ENCODE data around the gene CHMP2A. TPM values are rescaled to one million over a fixed set of nuclear protein-coding genes. Genes with fewer than 3 reads are reported as not detected.
"Not testable (repeated sequence)": the region's sequence is repeated elsewhere in the genome, so short reads cannot be mapped to it uniquely, and the experiment has no call there.

The CHMP2A gene
- total RNA-seq (2014; rRNA removed; shearing (Covaris generic)): 40.1 and 44.9 TPM in 2 replicates

- no peaks in the 10 kb centered on the region for H3K9me3 ChIP-seq (replicated peaks)
- peak within 1 kb of the TSS; percentile 32; the same call in 1 of the 2 replicates for H3K27ac ChIP-seq
- peak within 1 kb of the TSS; percentile 60 for H3K4me3 ChIP-seq
- peak; percentile 95 to 97 for DNase-seq
- no peaks in the 10 kb centered on the region for H3K27me3 ChIP-seq
- H3K36me3 ChIP-seq: peaks cover 40% of the 10 kb centered on the region
- peaks cover under 1% of the 10 kb centered on the region; the same call in 1 of the 2 replicates for H3K4me1 ChIP-seq
Measured at GRCh38 chr19:58554494-58555368, at the start of gene CHMP2A. Gene CHMP2A, minus strand, starts transcription at chr19:58555105. Its CDS starts 893 bp downstream, at chr19:58554212.

- Histone ChIP-seq H3K27ac (no peak overlapping the region), H3K4me1 (no peaks in the 10 kb centered on the region), H3K4me3 (no peak overlapping the region), H3K36me3 (no peaks in the 10 kb centered on the region), H3K9me3 (replicated peaks) (no peaks in the 10 kb centered on the region), H3K27me3 (no peaks in the 10 kb centered on the region)
- DNase-seq: no peak
Measured at GRCh38 chr19:58586133-58586765, 31.3 kb upstream of the CHMP2A start.

- Histone ChIP-seq H3K27me3 (no peaks in the 10 kb centered on the region), H3K36me3 (no peaks in the 10 kb centered on the region), H3K27ac (no peak overlapping the region), H3K4me3 (no peak overlapping the region), H3K4me1 (no peaks in the 10 kb centered on the region), H3K9me3 (replicated peaks) (no peaks in the 10 kb centered on the region)
- no peak for DNase-seq
Measured at GRCh38 chr19:58585442-58586132, 30.7 kb upstream of the CHMP2A start.

GRCh38 chr19:58584498-58585441, 29.9 kb upstream of the CHMP2A start:
- Histone ChIP-seq H3K4me1 (no peaks in the 10 kb centered on the region), H3K36me3 (no peaks in the 10 kb centered on the region), H3K27ac (no peak overlapping the region), H3K9me3 (replicated peaks) (no peaks in the 10 kb centered on the region), H3K27me3 (no peaks in the 10 kb centered on the region), H3K4me3 (no peak overlapping the region)
- no peak for DNase-seq

- Histone ChIP-seq H3K27ac (no peak overlapping the region), H3K27me3 (no peaks in the 10 kb centered on the region), H3K36me3 (no peaks in the 10 kb centered on the region), H3K9me3 (replicated peaks) (no peaks in the 10 kb centered on the region), H3K4me1 (no peaks in the 10 kb centered on the region), H3K4me3 (no peak overlapping the region)
- no peak for DNase-seq
Measured at GRCh38 chr19:58582985-58583384, 28.1 kb upstream of the CHMP2A start.

GRCh38 chr19:58581227-58582141, 26.6 kb upstream of the CHMP2A start:
- no peak for DNase-seq

GRCh38 chr19:58579473-58580142, 24.7 kb upstream of the CHMP2A start:
- no peaks in the 10 kb centered on the region for H3K36me3 ChIP-seq
- H3K4me3 ChIP-seq: no peak overlapping the region
- H3K27me3 ChIP-seq: no peaks in the 10 kb centered on the region
- no peak overlapping the region for H3K27ac ChIP-seq
- no peaks in the 10 kb centered on the region for H3K9me3 ChIP-seq (replicated peaks)
- DNase-seq: no peak
- 0 out of 2 replicates have a peak, but pooled peaks cover under 1% of the 10 kb centered on the region for H3K4me1 ChIP-seq

More at GRCh38 chr19:58581227-58582141, 26.6 kb upstream of the CHMP2A start:
- no peak overlapping the region for H3K27ac ChIP-seq
- H3K36me3 ChIP-seq: no peaks in the 10 kb centered on the region
- H3K4me1 ChIP-seq: no peaks in the 10 kb centered on the region
- H3K9me3 ChIP-seq (replicated peaks): no peaks in the 10 kb centered on the region
- no peak overlapping the region for H3K4me3 ChIP-seq
- no peaks in the 10 kb centered on the region for H3K27me3 ChIP-seq

- no peaks in the 10 kb centered on the region for H3K27me3 ChIP-seq
- no peak for DNase-seq
- no peak overlapping the region for H3K27ac ChIP-seq
- no peak overlapping the region for H3K4me3 ChIP-seq
- no peaks in the 10 kb centered on the region for H3K36me3 ChIP-seq
- no peaks in the 10 kb centered on the region for H3K9me3 ChIP-seq (replicated peaks)
- H3K4me1 ChIP-seq: 0 out of 2 replicates have a peak, but pooled peaks cover 3% of the 10 kb centered on the region
Measured at GRCh38 chr19:58578012-58578925, 23.4 kb upstream of the CHMP2A start.

- not testable (repeated sequence) for DNase-seq; H3K4me1 ChIP-seq; H3K27ac ChIP-seq; H3K4me3 ChIP-seq; H3K27me3 ChIP-seq; H3K36me3 ChIP-seq; H3K9me3 ChIP-seq (replicated peaks)
Measured at GRCh38 chr19:58577581-58577980, 22.7 kb upstream of the CHMP2A start.

- H3K36me3 ChIP-seq: no peaks in the 10 kb centered on the region
- H3K4me3 ChIP-seq: peak overlapping the region; percentile 78
- H3K9me3 ChIP-seq (replicated peaks): no peaks in the 10 kb centered on the region
- DNase-seq: peak; percentile 83 to 92
- H3K27me3 ChIP-seq: no peaks in the 10 kb centered on the region
- H3K27ac ChIP-seq: peak overlapping the region; percentile 44
- H3K4me1 ChIP-seq: 0 out of 2 replicates have a peak, but pooled peaks cover 3% of the 10 kb centered on the region
Measured at GRCh38 chr19:58575183-58576041, 20.5 kb upstream of the CHMP2A start.

GRCh38 chr19:58573658-58574164, 18.8 kb upstream of the CHMP2A start:
- no peak overlapping the region for H3K27ac ChIP-seq
- H3K9me3 ChIP-seq (replicated peaks): no peaks in the 10 kb centered on the region
- no peak for DNase-seq
- no peaks in the 10 kb centered on the region for H3K36me3 ChIP-seq
- H3K27me3 ChIP-seq: no peaks in the 10 kb centered on the region
- peak overlapping the region; percentile 67 for H3K4me3 ChIP-seq
- H3K4me1 ChIP-seq: 0 out of 2 replicates have a peak, but pooled peaks cover 3% of the 10 kb centered on the region
